Panc1 (cell line): ENCODE results near the gene FAM216A.

Source experiments
- CTCF ChIP-seq: fragments of 450-650 bp; IDR thresholded peaks from 2 replicates; pipeline ENCODE4 v1.5.1; 2017; ENCODE audit warnings: mild to moderate bottlenecking
- POLR2AphosphoS5 ChIP-seq: IDR thresholded peaks from 2 replicates; pipeline ENCODE4 v1.6.1; 2012; ENCODE audit warnings: mild to moderate bottlenecking, low read depth, low read length, moderate library complexity
- REST ChIP-seq, 2 experiments: IDR thresholded peaks; 2 replicates each; pipeline ENCODE4 v1.6.1; 2011 to 2012; ENCODE audit warnings: low read depth in 2 of 2, control low read depth in 1 of 2, low read length in 1 of 2, mild to moderate bottlenecking in 1 of 2, moderate library complexity in 1 of 2; ENCODE audit not compliant: insufficient read depth in 1 of 2
- SIN3A ChIP-seq: IDR thresholded peaks from 2 replicates; pipeline ENCODE4 v1.6.1; 2012; ENCODE audit warnings: low read depth, mild to moderate bottlenecking, low read length, moderate library complexity, borderline replicate concordance; ENCODE audit not compliant: insufficient read depth
- TCF7L2 ChIP-seq: IDR thresholded peaks from 2 replicates; pipeline ENCODE4 v1.6.1; 2011; ENCODE audit warnings: mild to moderate bottlenecking, low read depth, low read length, inconsistent platforms

- TF ChIP-seq CTCF = no peak
- no peak for TF ChIP-seq POLR2AphosphoS5
- no peak for TF ChIP-seq REST (IDR thresholded peaks at IDR 0.05; ENCODE audit: insufficient read depth in 1 of 2, low read depth in 2 of 2, low read length in 1 of 2)
- TF ChIP-seq SIN3A = no peak
- no peak for TF ChIP-seq TCF7L2
These were observed 45.7 kb downstream of the FAM216A start for GRCh38 chr12:110514363-110514762.
